Measurements from ENCODE around the gene SPACA4. TPM values are rescaled to one million over a fixed set of nuclear protein-coding genes. Genes with fewer than 3 reads are reported as not detected.

SPACA4 gene
- total RNA-seq, 3 donors from 2014 or later, result not detected

DNA sequence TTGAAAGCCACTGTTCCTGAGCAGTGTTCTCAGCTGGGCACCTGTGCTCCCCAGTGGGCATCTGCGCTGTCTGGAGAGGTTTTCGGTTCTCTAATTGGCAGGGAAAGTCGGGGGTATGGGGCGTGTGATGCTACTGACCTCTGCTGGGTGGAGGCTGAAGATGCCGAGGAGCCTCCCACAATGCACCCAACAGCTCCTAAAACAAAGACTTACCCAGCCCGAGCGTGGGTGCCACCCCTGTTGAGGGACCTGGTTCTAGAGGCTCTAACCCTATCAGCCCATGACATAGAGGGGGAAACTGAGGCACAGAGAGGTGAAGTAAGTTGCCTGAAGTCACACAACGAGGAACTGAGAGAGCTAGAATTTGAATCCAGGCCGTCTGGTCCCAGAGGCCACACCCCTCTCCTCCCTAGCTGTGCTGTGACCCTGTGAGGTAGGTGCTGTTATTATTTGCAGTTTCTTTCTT is 2.3 kb downstream of the SPACA4 start:
- DNase-seq (peak; percentile 36), ATAC-seq (peak; percentile 60 to 65)
- no peak overlapping the region for H3K4me3 Mint-ChIP-seq
- H3K36me3 Mint-ChIP-seq (ENCODE audit: insufficient read depth), result peaks cover 3% of the 10 kb centered on the region
- H3K27me3 Mint-ChIP-seq (ENCODE audit: low read depth), result no peaks in the 10 kb centered on the region
- H3K9me3 Mint-ChIP-seq, result no peaks in the 10 kb centered on the region
- peaks cover 3% of the 10 kb centered on the region for H3K4me1 Mint-ChIP-seq (ENCODE audit: low read depth)

DNA sequence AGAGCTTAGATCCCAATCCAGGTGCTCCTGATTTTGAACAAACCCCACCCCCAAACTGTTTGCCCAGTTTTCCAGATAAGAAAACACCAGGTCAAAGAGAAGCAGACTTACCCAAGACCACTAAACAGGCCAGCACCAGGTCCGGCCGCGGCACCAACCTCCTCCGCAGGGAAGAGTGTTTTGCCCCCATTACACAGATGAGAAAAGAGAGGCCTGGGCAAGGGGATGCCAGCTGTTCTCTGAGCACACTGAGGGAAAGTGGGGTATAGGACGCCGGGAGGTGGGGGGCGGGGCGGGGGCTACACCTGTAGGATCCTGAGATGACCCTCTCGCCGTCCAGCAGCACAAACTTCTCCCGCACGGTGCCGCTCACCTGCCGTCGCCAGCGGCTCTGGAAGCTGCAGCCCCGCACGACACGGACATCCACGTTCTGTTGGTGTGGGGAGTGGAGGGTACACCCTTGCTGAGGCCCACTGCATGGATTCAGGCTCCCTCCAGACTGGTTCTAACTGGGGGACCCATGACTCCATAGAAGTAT is 3.1 kb downstream of the SPACA4 start:
- peaks cover 9% of the 10 kb centered on the region for H3K36me3 Mint-ChIP-seq (ENCODE audit: insufficient read depth)
- H3K4me1 Mint-ChIP-seq (ENCODE audit: low read depth), result peaks cover 3% of the 10 kb centered on the region
- H3K4me3 Mint-ChIP-seq, result no peak overlapping the region
- DNase-seq (no peak), ATAC-seq (no peak)
- no peaks in the 10 kb centered on the region for H3K9me3 Mint-ChIP-seq
- no peaks in the 10 kb centered on the region for H3K27me3 Mint-ChIP-seq (ENCODE audit: low read depth)

DNA sequence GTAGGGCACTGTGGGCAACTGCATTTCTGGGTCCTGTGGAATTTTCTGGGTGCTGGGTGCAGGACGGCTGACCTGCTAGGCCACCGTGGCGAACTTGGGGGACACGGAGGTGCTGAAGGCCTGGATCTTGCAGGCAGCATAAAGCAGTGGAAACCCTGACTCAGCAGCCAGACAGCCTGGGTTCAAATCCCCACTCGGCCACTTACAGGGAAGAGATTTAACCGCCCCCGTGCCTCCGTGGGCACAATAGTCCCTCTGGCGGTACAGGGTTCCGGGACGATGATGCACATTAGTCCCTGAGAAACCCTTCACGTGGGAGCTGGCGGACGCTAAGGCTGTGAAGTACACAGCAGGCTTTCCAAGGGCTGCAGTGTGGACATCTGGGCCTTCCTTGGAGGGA is 5.3 kb downstream of the SPACA4 start:
- Mint-ChIP-seq H3K36me3 (ENCODE audit: insufficient read depth) (peaks cover 26% of the 10 kb centered on the region), H3K9me3 (no peaks in the 10 kb centered on the region), H3K4me3 (no peak overlapping the region), H3K4me1 (ENCODE audit: low read depth) (peaks cover 13% of the 10 kb centered on the region), H3K27me3 (ENCODE audit: low read depth) (no peaks in the 10 kb centered on the region)
- ATAC-seq, result no peak
- DNase-seq, result no peak

DNA sequence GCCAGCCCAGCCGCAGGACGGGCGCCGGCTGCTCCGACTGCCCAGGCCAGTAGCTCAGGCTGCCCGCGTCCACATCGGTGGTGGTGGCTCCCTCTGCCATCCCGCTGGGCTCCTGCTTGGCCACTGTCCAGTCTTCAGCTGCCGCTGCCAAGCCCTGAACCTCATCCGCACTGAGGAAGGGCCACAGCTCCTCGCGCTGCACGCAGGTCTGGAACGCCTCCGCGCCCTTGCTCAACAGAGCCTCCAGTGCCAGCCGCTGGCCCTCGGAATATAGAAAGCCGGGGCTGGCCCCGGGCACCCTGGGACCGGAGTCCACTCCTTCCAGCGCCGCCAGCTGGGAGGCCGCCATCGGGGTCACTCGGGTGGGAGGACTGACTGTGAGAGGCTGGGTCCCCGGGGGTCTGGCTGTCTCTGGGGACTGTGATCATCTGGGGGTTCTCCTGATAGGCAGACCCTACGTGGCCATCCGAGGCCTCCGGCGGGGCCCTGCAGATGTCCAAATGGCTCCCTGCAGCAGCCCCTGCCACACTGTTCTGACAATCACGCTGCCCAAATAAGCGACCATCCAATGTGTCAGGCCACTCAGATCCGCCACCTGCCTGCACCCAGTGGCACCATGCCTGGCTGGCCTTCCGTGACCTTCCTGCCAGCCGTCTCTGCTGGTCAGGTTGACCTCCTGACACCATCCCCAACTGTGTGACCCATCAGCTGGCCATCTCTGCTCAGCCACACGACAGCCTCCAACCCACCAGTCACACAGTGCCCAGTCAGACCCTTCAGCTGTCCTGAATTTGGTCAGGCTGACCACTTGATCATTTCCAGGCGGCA is 6.7 kb downstream of the SPACA4 start:
- H3K27me3 Mint-ChIP-seq (ENCODE audit: low read depth), result no peaks in the 10 kb centered on the region
- ATAC-seq, result peak; percentile 4 to 5

DNA sequence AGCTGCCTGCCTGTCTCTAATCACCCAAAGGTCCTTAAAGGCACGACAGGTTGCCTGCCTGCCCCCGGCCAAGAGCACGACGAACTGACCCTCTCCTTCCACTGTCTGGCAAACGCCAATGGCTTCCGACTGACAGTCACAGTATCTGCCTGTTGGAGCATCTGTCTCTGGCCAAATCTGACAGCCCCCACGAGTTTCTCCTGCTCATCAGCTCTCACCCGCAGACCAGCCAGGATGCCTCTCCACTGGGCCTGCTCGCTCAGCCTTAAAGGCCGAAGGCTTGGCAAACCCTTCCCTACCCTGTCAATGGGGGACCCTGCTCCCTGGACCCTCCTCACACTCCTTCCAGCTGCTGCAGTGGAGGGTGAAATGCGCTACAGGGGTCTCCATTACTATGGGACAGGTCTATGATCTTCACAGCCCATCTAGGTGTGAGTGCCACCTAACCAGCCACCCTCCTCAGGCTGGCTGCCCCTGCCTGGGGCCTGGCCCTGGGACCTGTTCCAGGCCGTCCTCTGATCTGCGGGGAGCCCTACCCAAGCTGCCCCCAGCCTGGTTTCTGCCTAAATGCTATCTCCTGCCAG is 7.4 kb downstream of the SPACA4 start:
- Mint-ChIP-seq H3K4me1 (ENCODE audit: low read depth) (peaks cover 14% of the 10 kb centered on the region), H3K36me3 (ENCODE audit: insufficient read depth) (peaks cover 42% of the 10 kb centered on the region), H3K9me3 (no peaks in the 10 kb centered on the region), H3K27me3 (ENCODE audit: low read depth) (no peaks in the 10 kb centered on the region), H3K4me3 (peak overlapping the region; percentile 40)
- ATAC-seq (peak; percentile 6 to 7), DNase-seq (no peak)

More for the DNA sequence above, 6.7 kb downstream of the SPACA4 start:
- Mint-ChIP-seq H3K36me3 (ENCODE audit: insufficient read depth) (peaks cover 37% of the 10 kb centered on the region), H3K9me3 (no peaks in the 10 kb centered on the region), H3K4me3 (peak overlapping the region; percentile 19), H3K4me1 (ENCODE audit: low read depth) (peaks cover 17% of the 10 kb centered on the region)
- no peak for DNase-seq

DNA sequence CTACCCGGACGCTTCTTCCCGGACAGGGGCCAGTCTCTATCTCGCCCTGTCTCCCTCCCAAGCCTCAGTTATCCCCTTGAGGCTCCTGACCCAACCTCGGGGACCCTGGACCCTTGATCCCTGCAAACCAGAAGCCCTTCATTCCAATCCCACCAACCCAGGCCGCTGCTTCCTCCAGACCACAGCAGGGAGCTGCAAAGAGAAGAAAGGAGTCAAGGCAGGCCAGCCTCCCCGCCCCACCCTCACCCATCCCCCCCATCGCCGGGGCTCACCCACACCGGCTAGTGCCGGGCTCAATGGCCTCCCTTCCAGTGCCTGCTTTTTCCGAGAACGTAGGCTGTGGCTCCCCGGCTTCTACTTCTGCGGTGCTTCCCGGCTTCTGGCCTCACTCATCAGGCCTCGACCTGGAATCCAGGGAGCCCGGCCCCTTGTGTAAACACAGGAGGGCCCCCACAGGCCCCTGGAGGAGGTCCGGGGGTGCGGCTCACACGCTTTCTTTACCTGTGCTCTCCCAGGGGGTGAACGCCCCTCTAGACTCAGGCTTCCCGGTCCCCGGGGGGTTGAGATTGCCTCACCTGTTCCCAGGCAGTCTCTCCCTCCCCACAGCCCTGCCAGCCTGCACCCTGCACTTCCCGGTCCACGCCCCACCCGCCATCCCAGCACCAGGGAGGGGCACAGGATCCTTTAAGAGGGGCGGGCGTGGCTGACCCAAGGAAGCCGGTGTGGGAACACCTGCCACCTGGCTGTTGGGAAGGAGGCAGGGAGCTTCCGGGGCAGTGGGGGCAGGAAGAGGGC is 8.1 kb downstream of the SPACA4 start, which contains the start of gene FAM83E:
TSS of gene FAM83E (minus strand) at position 641 of the 795 bp plus-strand sequence. CDS start 1,704 bp downstream, outside the sequence.
- Mint-ChIP-seq H3K9me3 (no peaks in the 10 kb centered on the region), H3K4me1 (ENCODE audit: low read depth) (peaks cover 17% of the 10 kb centered on the region), H3K36me3 (ENCODE audit: insufficient read depth) (peaks cover 44% of the 10 kb centered on the region), H3K4me3 (peak within 1 kb of the TSS; percentile 97), H3K27me3 (ENCODE audit: low read depth) (no peaks in the 10 kb centered on the region)
- ATAC-seq (no peak), DNase-seq (no peak)

DNA sequence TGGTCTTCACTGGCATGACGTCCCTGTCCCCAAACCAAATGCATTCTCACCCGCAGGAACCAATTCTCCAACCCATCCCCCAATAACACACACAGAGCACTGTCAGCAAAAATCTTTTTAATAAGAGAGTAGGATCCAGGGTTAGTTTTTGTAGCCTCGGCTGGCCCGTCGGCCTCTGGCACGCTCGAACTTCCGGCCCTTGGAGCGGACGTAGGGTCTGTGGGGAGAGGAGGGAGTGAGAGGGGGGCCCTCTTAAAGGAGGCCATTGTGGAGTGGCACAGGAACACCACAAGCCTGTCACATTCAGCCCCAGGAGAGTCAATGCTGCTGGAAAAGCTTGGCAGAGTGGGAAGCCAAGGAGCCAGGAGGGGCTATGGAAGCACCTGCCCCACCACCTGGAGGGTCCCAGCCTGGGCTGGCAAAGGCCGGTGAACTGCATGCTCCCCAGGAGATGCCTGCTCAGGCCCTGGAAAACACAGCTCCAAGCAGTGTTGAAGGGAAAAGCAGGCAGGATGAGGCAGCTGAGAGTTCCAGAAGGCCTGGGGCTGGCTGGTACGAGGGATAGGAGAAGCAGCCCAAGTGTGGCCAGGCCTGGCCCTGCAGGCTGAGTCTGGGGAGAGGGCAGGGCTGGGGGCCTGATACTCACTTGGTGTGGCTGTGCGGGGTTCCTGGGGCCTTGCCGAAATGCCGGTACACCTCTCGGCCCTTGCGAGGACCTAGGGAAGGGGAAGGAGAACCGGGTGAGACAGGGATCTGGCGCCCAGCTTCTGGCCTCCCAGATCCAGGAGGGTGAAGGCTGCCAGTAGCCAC is 8.9 kb downstream of the SPACA4 start:
- no peaks in the 10 kb centered on the region for H3K27me3 Mint-ChIP-seq (ENCODE audit: low read depth)
- peaks cover 46% of the 10 kb centered on the region for H3K36me3 Mint-ChIP-seq (ENCODE audit: insufficient read depth)
- peaks cover 24% of the 10 kb centered on the region for H3K4me1 Mint-ChIP-seq (ENCODE audit: low read depth)
- H3K9me3 Mint-ChIP-seq, result no peaks in the 10 kb centered on the region
- ATAC-seq (no peak), DNase-seq (no peak)
- H3K4me3 Mint-ChIP-seq, result peak overlapping the region; percentile 97

DNA sequence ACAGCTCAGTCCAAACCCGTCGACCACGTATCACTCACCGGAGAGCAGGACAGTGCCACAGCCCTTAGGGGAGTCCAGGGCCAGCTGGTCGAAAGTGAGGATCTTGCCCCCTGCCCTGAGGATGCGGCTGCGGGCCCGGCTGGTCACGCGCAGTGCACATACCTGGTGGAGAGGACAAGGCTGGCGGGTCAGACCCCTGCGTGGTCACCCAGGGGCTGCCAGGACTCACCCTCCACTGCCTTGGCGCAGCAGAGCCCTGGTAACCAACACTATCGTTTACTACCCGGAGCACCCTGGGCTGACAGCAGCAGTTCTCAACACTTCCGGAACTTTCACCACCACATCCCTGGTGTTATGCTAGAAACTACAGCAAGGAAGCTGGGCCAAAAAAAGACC is 9.5 kb downstream of the SPACA4 start:
- Mint-ChIP-seq H3K4me3 (peak overlapping the region; percentile 97), H3K27me3 (ENCODE audit: low read depth) (no peaks in the 10 kb centered on the region), H3K4me1 (ENCODE audit: low read depth) (peaks cover 24% of the 10 kb centered on the region), H3K9me3 (no peaks in the 10 kb centered on the region), H3K36me3 (ENCODE audit: insufficient read depth) (peaks cover 46% of the 10 kb centered on the region)
- DNase-seq, result no peak
- no peak for ATAC-seq

DNA sequence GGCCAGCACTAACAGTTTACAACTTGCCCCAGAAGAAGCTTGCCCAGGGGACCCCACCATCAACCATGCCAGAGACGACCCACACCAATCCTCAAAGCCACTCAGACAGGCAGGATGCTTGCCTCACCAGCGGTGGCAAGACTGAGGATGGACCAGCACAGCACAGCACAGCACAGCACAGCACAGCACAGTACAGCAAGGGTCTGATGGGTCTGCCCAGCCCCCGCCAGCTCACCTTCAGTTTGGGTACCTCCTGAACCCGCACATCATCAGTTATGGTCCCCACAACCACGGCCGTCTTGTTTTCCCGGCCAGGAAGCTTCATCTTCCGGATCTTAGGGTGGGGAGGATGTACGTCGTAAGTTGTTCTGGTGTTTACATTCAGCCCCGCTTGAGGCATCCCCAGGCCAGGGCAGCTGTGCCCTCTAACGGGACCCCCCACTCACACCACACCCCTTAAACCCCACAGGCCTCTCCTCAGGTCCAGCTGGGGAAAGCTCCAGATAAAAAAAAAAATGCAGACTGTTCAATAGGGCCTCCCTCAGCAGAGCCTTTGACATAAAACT is 10.0 kb downstream of the SPACA4 start:
- no peaks in the 10 kb centered on the region for H3K9me3 Mint-ChIP-seq
- peak overlapping the region; percentile 97 for H3K4me3 Mint-ChIP-seq
- peaks cover 48% of the 10 kb centered on the region for H3K36me3 Mint-ChIP-seq (ENCODE audit: insufficient read depth)
- no peak for ATAC-seq
- no peaks in the 10 kb centered on the region for H3K27me3 Mint-ChIP-seq (ENCODE audit: low read depth)
- peaks cover 26% of the 10 kb centered on the region for H3K4me1 Mint-ChIP-seq (ENCODE audit: low read depth)
- DNase-seq, result no peak

DNA sequence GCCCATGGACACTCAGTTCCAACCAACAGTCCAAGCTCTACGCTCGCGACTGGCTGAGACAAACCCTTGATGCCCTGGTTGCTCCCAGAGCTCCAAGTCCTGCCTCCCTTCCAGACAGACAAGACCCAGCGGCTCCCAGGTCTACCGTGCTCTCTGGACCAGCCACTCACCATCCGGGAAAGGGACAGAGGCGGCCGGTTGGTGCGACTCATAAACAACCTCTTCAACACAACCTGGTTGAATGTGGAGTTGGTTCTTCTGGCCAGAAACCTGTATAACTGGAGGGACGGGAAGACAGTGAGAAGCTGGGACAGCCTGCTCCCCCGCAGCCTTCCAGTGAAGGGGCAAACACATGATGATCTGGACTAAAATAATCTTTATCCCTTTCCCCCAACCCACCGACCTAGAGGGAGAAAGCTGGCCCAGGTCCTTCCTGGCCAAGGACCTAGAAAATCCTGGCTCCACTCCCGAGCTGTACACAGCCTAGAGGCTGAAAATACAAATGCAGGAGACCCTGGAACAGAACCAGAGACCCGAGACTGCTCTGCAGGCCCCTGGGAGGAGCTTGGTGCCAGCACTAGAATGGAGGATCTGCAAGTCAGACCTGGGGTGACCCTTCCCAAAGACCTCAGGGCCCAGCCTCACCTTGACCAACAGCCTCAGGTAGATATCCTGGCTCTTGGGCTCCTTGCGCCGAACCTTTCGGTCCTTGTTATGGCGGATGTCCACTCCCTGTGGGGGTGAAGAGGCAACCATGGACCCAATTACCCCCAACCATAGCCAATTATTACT is 10.8 kb downstream of the SPACA4 start:
- Mint-ChIP-seq H3K4me3 (peak overlapping the region; percentile 97), H3K27me3 (ENCODE audit: low read depth) (no peaks in the 10 kb centered on the region), H3K4me1 (ENCODE audit: low read depth) (peaks cover 28% of the 10 kb centered on the region), H3K9me3 (no peaks in the 10 kb centered on the region), H3K36me3 (ENCODE audit: insufficient read depth) (peaks cover 49% of the 10 kb centered on the region)
- no peak for DNase-seq
- no peak for ATAC-seq

DNA sequence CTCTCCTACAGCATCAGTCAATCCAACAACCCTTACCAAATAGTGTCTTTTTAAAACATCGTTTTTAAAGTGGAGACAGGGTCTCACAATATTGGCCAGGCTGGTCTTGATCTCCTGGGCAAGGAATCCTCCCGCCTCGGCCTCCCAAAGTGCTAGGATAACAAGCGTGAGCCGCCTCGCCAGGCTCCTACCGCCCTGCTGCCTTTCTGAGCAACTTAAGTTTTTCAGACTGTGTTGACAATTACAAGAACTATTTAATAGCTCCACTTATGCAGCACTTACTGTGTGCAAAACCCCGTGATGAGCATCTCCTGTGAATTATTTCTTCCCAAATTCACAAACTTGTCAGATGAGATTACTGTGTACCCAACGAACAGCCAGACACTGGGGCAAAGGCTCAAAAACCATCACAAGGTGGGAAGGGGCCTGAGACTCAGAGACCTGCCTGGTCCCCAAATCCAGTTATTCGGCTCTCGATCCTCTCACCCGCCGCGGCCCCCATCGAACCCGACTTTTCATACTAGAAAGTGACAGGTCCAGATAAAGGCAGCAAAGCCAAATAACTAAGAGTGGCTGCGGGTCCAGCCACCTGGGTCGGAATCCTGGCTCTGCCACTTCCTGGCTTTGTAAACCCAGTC is 11.9 kb downstream of the SPACA4 start:
- Mint-ChIP-seq H3K4me1 (ENCODE audit: low read depth) (peaks cover 32% of the 10 kb centered on the region), H3K9me3 (no peaks in the 10 kb centered on the region), H3K36me3 (ENCODE audit: insufficient read depth) (peaks cover 49% of the 10 kb centered on the region), H3K27me3 (ENCODE audit: low read depth) (no peaks in the 10 kb centered on the region), H3K4me3 (peak overlapping the region; percentile 97)
- ATAC-seq, result no peak
- no peak for DNase-seq

DNA sequence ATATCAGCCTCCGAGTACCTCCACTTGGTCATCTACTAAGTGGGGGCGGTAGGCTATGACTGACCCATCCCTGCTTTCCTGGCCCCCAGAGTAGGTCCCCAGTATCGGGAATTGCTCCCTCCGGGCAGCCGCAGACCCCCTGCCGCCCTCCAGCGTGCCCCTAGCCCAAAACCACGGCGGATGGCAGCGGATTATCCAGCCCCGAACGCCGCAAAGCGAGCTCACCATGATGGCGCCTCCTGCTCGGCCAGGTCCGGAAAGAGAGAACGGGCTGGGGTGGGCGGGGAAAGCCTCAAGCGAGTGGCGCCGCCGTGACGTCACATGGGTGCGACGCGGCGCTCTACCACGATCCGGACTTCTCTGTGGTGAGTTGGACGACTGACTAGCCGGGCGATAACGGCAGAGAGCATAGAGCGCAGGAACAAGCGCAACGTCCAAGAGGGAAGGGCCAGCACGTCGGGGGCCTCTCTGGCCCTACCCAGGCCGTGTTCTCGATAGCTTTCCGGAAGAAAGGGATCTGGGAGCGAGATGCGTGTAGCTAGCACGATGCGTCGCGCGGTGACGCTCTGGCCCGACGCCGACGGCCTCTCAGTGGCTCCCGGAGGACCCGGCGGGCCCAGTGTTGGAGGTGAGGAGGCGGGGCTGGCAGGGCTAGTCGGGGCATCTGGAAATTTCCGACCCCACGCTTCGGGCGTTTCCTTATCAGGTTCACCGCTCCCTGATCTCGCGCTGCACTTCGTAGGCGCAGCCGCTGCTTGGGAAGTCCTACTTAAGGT is 12.6 kb downstream of the SPACA4 start, which contains the start of the genes RPL18 and SPHK2:
TSS of gene RPL18 (minus strand) at position 263 of the 776 bp plus-strand sequence. CDS start at position 228, 35 bp downstream.
TSS of gene SPHK2 (plus strand) at position 591 of the 776 bp plus-strand sequence. CDS start 1,009 bp downstream, outside the sequence.
- Mint-ChIP-seq H3K9me3 (no peaks in the 10 kb centered on the region), H3K4me1 (ENCODE audit: low read depth) (peaks cover 38% of the 10 kb centered on the region), H3K4me3 (peak within 1 kb of the TSS; percentile 97), H3K36me3 (ENCODE audit: insufficient read depth) (peaks cover 46% of the 10 kb centered on the region), H3K27me3 (ENCODE audit: low read depth) (no peaks in the 10 kb centered on the region)
- ATAC-seq (peak; percentile 78 to 82), DNase-seq (peak; percentile 95)

Measured in activated T-cell treated with anti-CD3 and anti-CD28 coated beads, Interleukin-2, amount 50 U/mL, for 4 hours (primary cell).